ENCODE measurements around the gene MRPS34. TPM values are rescaled to one million over a fixed set of nuclear protein-coding genes. Genes with fewer than 3 reads are reported as not detected.

The MRPS34 gene
- total RNA-seq, 1 experiment from 2014 or later: 109 TPM

- CTCF ChIA-PET: no interaction called here
- POLR2A ChIA-PET: no interaction called here
- peaks cover 8% of the 10 kb centered on the region for H3K4me1 Mint-ChIP-seq (ENCODE audit: low read depth, unreplicated experiment)
Measured at GRCh38 chr16:1776991-1777374, 4.0 kb upstream of the MRPS34 start.

GRCh38 chr16:1776672-1776955, 3.7 kb upstream of the MRPS34 start:
- Mint-ChIP-seq H3K36me3 (ENCODE audit: insufficient read depth, unreplicated experiment) (peaks cover 83% of the 10 kb centered on the region), H3K4me1 (ENCODE audit: low read depth, unreplicated experiment) (peaks cover 5% of the 10 kb centered on the region), H3K27me3 (ENCODE audit: insufficient read depth, unreplicated experiment) (no peaks in the 10 kb centered on the region), H3K9me3 (ENCODE audit: unreplicated experiment) (no peaks in the 10 kb centered on the region), H3K4me3 (ENCODE audit: unreplicated experiment) (no peak overlapping the region), H3K27ac (ENCODE audit: unreplicated experiment) (no peak overlapping the region)
- no peaks in the 10 kb centered on the region for H3K9me3 ChIP-seq
- no TSS peak for BruUV-seq (replicated peaks)
- POLR2A ChIA-PET: no interaction called here
- no peak for TF ChIP-seq CTCF (IDR thresholded peaks at IDR 0.05; ENCODE audit: insufficient read depth in 1 of 2, low read depth in 1 of 2, low read length in 1 of 2, severe bottlenecking in 1 of 2, unreplicated experiment in 1 of 2)
- H3K36me3 ChIP-seq (ENCODE audit: control insufficient read depth, insufficient read depth, low read length): no peaks in the 10 kb centered on the region
- intact Hi-C loops (cut with micrococcal nuclease; ENCODE audit: unreplicated experiment): no loop called here
- DNase-seq: no peak
- H3K4me3 ChIP-seq (ENCODE audit: low read depth, low read length): no peak overlapping the region
- no peaks in the 10 kb centered on the region for H3K27me3 ChIP-seq (replicated peaks; ENCODE audit: control insufficient read depth, insufficient read depth, low read length)
- H3K4me1 ChIP-seq: peaks cover 15% of the 10 kb centered on the region
- CTCF ChIA-PET: no interaction called here

More at GRCh38 chr16:1776991-1777374, 4.0 kb upstream of the MRPS34 start:
- TF ChIP-seq CTCF (IDR thresholded peaks at IDR 0.05; ENCODE audit: insufficient read depth in 1 of 2, low read depth in 1 of 2, low read length in 1 of 2, severe bottlenecking in 1 of 2, unreplicated experiment in 1 of 2): no peak
- intact Hi-C loops (cut with micrococcal nuclease; ENCODE audit: unreplicated experiment): no loop called here
- peaks cover 83% of the 10 kb centered on the region for H3K36me3 Mint-ChIP-seq (ENCODE audit: insufficient read depth, unreplicated experiment)
- no TSS peak for BruUV-seq (replicated peaks)
- H3K4me3 Mint-ChIP-seq (ENCODE audit: unreplicated experiment): no peak overlapping the region
- no peak for DNase-seq
- peaks cover 15% of the 10 kb centered on the region for H3K4me1 ChIP-seq
- no peaks in the 10 kb centered on the region for H3K9me3 ChIP-seq
- H3K27ac Mint-ChIP-seq (ENCODE audit: unreplicated experiment): no peak overlapping the region
- no peaks in the 10 kb centered on the region for H3K27me3 ChIP-seq (replicated peaks; ENCODE audit: control insufficient read depth, insufficient read depth, low read length)
- H3K4me3 ChIP-seq (ENCODE audit: low read depth, low read length): no peak overlapping the region
- no peaks in the 10 kb centered on the region for H3K9me3 Mint-ChIP-seq (ENCODE audit: unreplicated experiment)
- H3K36me3 ChIP-seq (ENCODE audit: control insufficient read depth, insufficient read depth, low read length): no peaks in the 10 kb centered on the region
- no peaks in the 10 kb centered on the region for H3K27me3 Mint-ChIP-seq (ENCODE audit: insufficient read depth, unreplicated experiment)

GRCh38 chr16:1775846-1776671, 3.1 kb upstream of the MRPS34 start:
- no peak for DNase-seq
- H3K4me3 Mint-ChIP-seq (ENCODE audit: unreplicated experiment): no peak overlapping the region
- H3K27me3 Mint-ChIP-seq (ENCODE audit: insufficient read depth, unreplicated experiment): no peaks in the 10 kb centered on the region
- Histone ChIP-seq H3K9me3 (no peaks in the 10 kb centered on the region), H3K4me3 (ENCODE audit: low read depth, low read length) (no peak overlapping the region; the same call in 1 of the 2 replicates), H3K4me1 (peaks cover 11% of the 10 kb centered on the region), H3K27me3 (replicated peaks; ENCODE audit: control insufficient read depth, insufficient read depth, low read length) (no peaks in the 10 kb centered on the region), H3K36me3 (ENCODE audit: control insufficient read depth, insufficient read depth, low read length) (no peaks in the 10 kb centered on the region)
- intact Hi-C loops (cut with micrococcal nuclease; ENCODE audit: unreplicated experiment): no loop called here
- no peaks in the 10 kb centered on the region for H3K4me1 Mint-ChIP-seq (ENCODE audit: low read depth, unreplicated experiment)
- no peak overlapping the region for H3K27ac Mint-ChIP-seq (ENCODE audit: unreplicated experiment)
- no peaks in the 10 kb centered on the region for H3K9me3 Mint-ChIP-seq (ENCODE audit: unreplicated experiment)
- peaks cover 80% of the 10 kb centered on the region for H3K36me3 Mint-ChIP-seq (ENCODE audit: insufficient read depth, unreplicated experiment)
- no TSS peak for BruUV-seq (replicated peaks)
- no peak for TF ChIP-seq CTCF (IDR thresholded peaks at IDR 0.05; ENCODE audit: insufficient read depth in 1 of 2, low read depth in 1 of 2, low read length in 1 of 2, severe bottlenecking in 1 of 2, unreplicated experiment in 1 of 2)
- POLR2A ChIA-PET: no interaction called here
- CTCF ChIA-PET: no interaction called here

All from Caco-2 (cell line).